ENCODE measurements around the gene EFCAB11. TPM values are rescaled to one million over a fixed set of nuclear protein-coding genes. Genes with fewer than 3 reads are reported as not detected.

The EFCAB11 gene
- total and polyA plus RNA-seq, 2 of the 8 experiments (the other 6 are each of a cell fraction or from before 2014, with no cell fraction given): 6.8 to 12.8 TPM

- TF ChIP-seq, protein P1, sequence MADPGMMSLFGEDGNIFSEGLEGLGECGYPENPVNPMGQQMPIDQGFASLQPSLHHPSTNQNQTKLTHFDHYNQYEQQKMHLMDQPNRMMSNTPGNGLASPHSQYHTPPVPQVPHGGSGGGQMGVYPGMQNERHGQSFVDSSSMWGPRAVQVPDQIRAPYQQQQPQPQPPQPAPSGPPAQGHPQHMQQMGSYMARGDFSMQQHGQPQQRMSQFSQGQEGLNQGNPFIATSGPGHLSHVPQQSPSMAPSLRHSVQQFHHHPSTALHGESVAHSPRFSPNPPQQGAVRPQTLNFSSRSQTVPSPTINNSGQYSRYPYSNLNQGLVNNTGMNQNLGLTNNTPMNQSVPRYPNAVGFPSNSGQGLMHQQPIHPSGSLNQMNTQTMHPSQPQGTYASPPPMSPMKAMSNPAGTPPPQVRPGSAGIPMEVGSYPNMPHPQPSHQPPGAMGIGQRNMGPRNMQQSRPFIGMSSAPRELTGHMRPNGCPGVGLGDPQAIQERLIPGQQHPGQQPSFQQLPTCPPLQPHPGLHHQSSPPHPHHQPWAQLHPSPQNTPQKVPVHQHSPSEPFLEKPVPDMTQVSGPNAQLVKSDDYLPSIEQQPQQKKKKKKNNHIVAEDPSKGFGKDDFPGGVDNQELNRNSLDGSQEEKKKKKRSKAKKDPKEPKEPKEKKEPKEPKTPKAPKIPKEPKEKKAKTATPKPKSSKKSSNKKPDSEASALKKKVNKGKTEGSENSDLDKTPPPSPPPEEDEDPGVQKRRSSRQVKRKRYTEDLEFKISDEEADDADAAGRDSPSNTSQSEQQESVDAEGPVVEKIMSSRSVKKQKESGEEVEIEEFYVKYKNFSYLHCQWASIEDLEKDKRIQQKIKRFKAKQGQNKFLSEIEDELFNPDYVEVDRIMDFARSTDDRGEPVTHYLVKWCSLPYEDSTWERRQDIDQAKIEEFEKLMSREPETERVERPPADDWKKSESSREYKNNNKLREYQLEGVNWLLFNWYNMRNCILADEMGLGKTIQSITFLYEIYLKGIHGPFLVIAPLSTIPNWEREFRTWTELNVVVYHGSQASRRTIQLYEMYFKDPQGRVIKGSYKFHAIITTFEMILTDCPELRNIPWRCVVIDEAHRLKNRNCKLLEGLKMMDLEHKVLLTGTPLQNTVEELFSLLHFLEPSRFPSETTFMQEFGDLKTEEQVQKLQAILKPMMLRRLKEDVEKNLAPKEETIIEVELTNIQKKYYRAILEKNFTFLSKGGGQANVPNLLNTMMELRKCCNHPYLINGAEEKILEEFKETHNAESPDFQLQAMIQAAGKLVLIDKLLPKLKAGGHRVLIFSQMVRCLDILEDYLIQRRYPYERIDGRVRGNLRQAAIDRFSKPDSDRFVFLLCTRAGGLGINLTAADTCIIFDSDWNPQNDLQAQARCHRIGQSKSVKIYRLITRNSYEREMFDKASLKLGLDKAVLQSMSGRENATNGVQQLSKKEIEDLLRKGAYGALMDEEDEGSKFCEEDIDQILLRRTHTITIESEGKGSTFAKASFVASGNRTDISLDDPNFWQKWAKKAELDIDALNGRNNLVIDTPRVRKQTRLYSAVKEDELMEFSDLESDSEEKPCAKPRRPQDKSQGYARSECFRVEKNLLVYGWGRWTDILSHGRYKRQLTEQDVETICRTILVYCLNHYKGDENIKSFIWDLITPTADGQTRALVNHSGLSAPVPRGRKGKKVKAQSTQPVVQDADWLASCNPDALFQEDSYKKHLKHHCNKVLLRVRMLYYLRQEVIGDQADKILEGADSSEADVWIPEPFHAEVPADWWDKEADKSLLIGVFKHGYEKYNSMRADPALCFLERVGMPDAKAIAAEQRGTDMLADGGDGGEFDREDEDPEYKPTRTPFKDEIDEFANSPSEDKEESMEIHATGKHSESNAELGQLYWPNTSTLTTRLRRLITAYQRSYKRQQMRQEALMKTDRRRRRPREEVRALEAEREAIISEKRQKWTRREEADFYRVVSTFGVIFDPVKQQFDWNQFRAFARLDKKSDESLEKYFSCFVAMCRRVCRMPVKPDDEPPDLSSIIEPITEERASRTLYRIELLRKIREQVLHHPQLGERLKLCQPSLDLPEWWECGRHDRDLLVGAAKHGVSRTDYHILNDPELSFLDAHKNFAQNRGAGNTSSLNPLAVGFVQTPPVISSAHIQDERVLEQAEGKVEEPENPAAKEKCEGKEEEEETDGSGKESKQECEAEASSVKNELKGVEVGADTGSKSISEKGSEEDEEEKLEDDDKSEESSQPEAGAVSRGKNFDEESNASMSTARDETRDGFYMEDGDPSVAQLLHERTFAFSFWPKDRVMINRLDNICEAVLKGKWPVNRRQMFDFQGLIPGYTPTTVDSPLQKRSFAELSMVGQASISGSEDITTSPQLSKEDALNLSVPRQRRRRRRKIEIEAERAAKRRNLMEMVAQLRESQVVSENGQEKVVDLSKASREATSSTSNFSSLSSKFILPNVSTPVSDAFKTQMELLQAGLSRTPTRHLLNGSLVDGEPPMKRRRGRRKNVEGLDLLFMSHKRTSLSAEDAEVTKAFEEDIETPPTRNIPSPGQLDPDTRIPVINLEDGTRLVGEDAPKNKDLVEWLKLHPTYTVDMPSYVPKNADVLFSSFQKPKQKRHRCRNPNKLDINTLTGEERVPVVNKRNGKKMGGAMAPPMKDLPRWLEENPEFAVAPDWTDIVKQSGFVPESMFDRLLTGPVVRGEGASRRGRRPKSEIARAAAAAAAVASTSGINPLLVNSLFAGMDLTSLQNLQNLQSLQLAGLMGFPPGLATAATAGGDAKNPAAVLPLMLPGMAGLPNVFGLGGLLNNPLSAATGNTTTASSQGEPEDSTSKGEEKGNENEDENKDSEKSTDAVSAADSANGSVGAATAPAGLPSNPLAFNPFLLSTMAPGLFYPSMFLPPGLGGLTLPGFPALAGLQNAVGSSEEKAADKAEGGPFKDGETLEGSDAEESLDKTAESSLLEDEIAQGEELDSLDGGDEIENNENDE (IDR thresholded peaks at IDR 0.05; ENCODE audit: insufficient replicate concordance, low read length): no peak
Observed at GRCh38 chr14:89988787-89989186, 34.3 kb upstream of the EFCAB11 start (continued).
